Measurements from ENCODE around the gene IRAK2.

GRCh38 chr3:10140996-10141546, 23.6 kb upstream of the IRAK2 start:
- TF ChIP-seq POLR2AphosphoS5 (IDR thresholded peaks at IDR 0.05; ENCODE audit: insufficient read depth, low read depth, low read length) (no peak), JUN (IDR thresholded peaks at IDR 0.05; ENCODE audit: borderline replicate concordance, insufficient read depth, insufficient read length, low read depth) (no peak), CTCF (IDR thresholded peaks at IDR 0.05; ENCODE audit: extremely low read depth in 1 of 2, insufficient read depth in 1 of 2, low read depth in 1 of 2, low read length in 2 of 2) (no peak), MYC (IDR thresholded peaks at IDR 0.05; ENCODE audit: low read depth, low read length) (no peak)
